IMR-90 (cell line): Measurements from ENCODE around the gene ATG12. TPM values are rescaled to one million over a fixed set of nuclear protein-coding genes. Genes with fewer than 3 reads are reported as not detected.
A peak's percentile ranks its signal among the peaks of the same experiment; 100 is the strongest.

Source experiments
- ATAC-seq: fragments of 200-7000 bp; cut with Tn5 transposase; 2 replicates; pipeline ENCODE4 v1.9.1; 2020; ENCODE audit warnings: low read depth, mild to moderate bottlenecking, moderate library complexity
- BruUV-seq: library from RNA; stranded (reverse); fragments of 400-500 nt; replicated peaks from 2 replicates; lab custom pipeline; 2021; lab: Mats Ljungman, UMichigan
- CTCF ChIA-PET: fragments of 300-600 bp; formaldehyde crosslinking; extraction: SDS; loops from one replicate; lab custom pipeline; 2021; ENCODE audit warnings: antibody characterized with exemption; lab: Yijun Ruan, JAX
- POLR2A ChIA-PET: fragments of 300-600 bp; sonication (Branson Sonifier 250); formaldehyde crosslinking; loops from one replicate; lab custom pipeline; 2022; ENCODE audit warnings: antibody characterized with exemption; ENCODE audit not compliant: unreplicated experiment; lab: Charles Lee
- DNase-seq: peaks from one replicate; pipeline ENCODE4 v3.0.0; 2013
- H2AFZ ChIP-seq: replicated peaks from 2 replicates; pipeline ENCODE3; 2013; ENCODE audit warnings: low read length, mild to moderate bottlenecking; ENCODE audit not compliant: poor library complexity
- H2AK5ac ChIP-seq: 2 replicates; pipeline ENCODE4 v1.6.1; 2013; ENCODE audit warnings: low read depth, low read length, inconsistent platforms
- H2AK9ac ChIP-seq: replicated peaks from 2 replicates; pipeline ENCODE3; 2013; ENCODE audit warnings: mild to moderate bottlenecking, low read depth, low read length, moderate library complexity; ENCODE audit not compliant: poor library complexity
- H2BK120ac ChIP-seq: 2 replicates; pipeline ENCODE4 v1.6.1; 2013; ENCODE audit warnings: low read depth, low read length, inconsistent platforms
- H2BK15ac ChIP-seq: 3 replicates; pipeline ENCODE4 v1.6.1; 2013; ENCODE audit warnings: low read depth, low read length, inconsistent platforms
- H2BK20ac ChIP-seq: 2 replicates; pipeline ENCODE4 v1.6.1; 2013; ENCODE audit warnings: low read depth, mild to moderate bottlenecking, inconsistent platforms, low read length, moderate library complexity
- H2BK5ac ChIP-seq: 2 replicates; pipeline ENCODE4 v1.6.1; 2013; ENCODE audit warnings: mild to moderate bottlenecking, low read depth, low read length, inconsistent platforms; ENCODE audit not compliant: poor library complexity, severe bottlenecking
- H3K14ac ChIP-seq: replicated peaks from 2 replicates; pipeline ENCODE4 v1.6.1; 2013; ENCODE audit warnings: low read depth, low read length, inconsistent platforms
- H3K18ac ChIP-seq: 2 replicates; pipeline ENCODE4 v1.6.1; 2013; ENCODE audit warnings: low read depth, low read length, control low read depth
- H3K23ac ChIP-seq: 2 replicates; pipeline ENCODE4 v1.6.1; 2013; ENCODE audit warnings: low read depth, low read length, inconsistent platforms
- H3K27ac ChIP-seq: 2 replicates; pipeline ENCODE4 v1.5.1; 2013; ENCODE audit warnings: mild to moderate bottlenecking, control low read depth, low read length; ENCODE audit not compliant: insufficient read depth
- H3K27me3 ChIP-seq: 2 replicates; pipeline ENCODE4 v1.6.1; 2013; ENCODE audit warnings: low read length; ENCODE audit not compliant: control insufficient read depth, insufficient read depth
- H3K36me3 ChIP-seq: 2 replicates; pipeline ENCODE4 v1.6.1; 2013; ENCODE audit warnings: low read length, mixed read lengths; ENCODE audit not compliant: control insufficient read depth, insufficient read depth
- H3K4ac ChIP-seq: 2 replicates; pipeline ENCODE4 v1.6.1; 2013; ENCODE audit warnings: low read depth, low read length, inconsistent platforms
- H3K4me1 ChIP-seq: 2 replicates; pipeline ENCODE4 v1.6.1; 2013; ENCODE audit warnings: low read length, mixed read lengths; ENCODE audit not compliant: control insufficient read depth, insufficient read depth
- H3K4me2 ChIP-seq: 2 replicates; pipeline ENCODE4 v1.6.1; 2013; ENCODE audit warnings: low read depth, mild to moderate bottlenecking, control low read depth, low read length, moderate library complexity
- H3K4me3 ChIP-seq: 2 replicates; pipeline ENCODE4 v1.5.1; 2013; ENCODE audit warnings: low read depth, mild to moderate bottlenecking, control low read depth, low read length, moderate library complexity; ENCODE audit not compliant: insufficient read depth
- H3K56ac ChIP-seq: 2 replicates; pipeline ENCODE4 v1.6.1; 2013; ENCODE audit warnings: low read length, inconsistent platforms; ENCODE audit not compliant: insufficient read depth; ENCODE audit errors: extremely low read depth
- H3K79me1 ChIP-seq, 2 experiments: 2 replicates each; pipeline ENCODE4 v1.6.1; 2013; ENCODE audit warnings: low read length in 2 of 2, inconsistent platforms in 1 of 2, low read depth in 1 of 2
- H3K9ac ChIP-seq: 2 replicates; pipeline ENCODE4 v1.6.1; 2013; ENCODE audit warnings: low read depth, low read length, control low read depth
- H3K9me1 ChIP-seq: 2 replicates; pipeline ENCODE4 v1.6.1; 2013; ENCODE audit warnings: low read length, inconsistent platforms; ENCODE audit not compliant: insufficient read depth
- H3K9me3 ChIP-seq: 2 replicates; pipeline ENCODE4 v1.6.1; 2013; ENCODE audit warnings: low read length; ENCODE audit not compliant: control insufficient read depth, insufficient read depth
- H4K20me1 ChIP-seq: 2 replicates; pipeline ENCODE4 v1.6.1; 2013; ENCODE audit warnings: low read length, inconsistent platforms; ENCODE audit not compliant: insufficient read depth
- H4K5ac ChIP-seq: 2 replicates; pipeline ENCODE4 v1.6.1; 2013; ENCODE audit warnings: mild to moderate bottlenecking, low read depth, low read length, control low read depth
- H4K8ac ChIP-seq, 2 experiments: 2 replicates each; pipeline ENCODE4 v1.6.1; 2013; ENCODE audit warnings: low read depth in 2 of 2, low read length in 2 of 2, control low read depth in 1 of 2, inconsistent platforms in 1 of 2
- H4K91ac ChIP-seq: 2 replicates; pipeline ENCODE4 v1.6.1; 2013; ENCODE audit warnings: low read depth, low read length, inconsistent platforms; ENCODE audit not compliant: insufficient read depth
- BHLHE40 ChIP-seq: fragments of 150-350 bp; IDR thresholded peaks from 2 replicates; pipeline ENCODE4 v1.6.1; 2016; ENCODE audit warnings: mild to moderate bottlenecking, low read depth, low read length
- CTCF ChIP-seq: conservative IDR thresholded peaks from 2 replicates; pipeline ENCODE4 v1.5.1; 2012; ENCODE audit warnings: mild to moderate bottlenecking, low read depth, low read length, improper control_type of control experiment
- WGBS, 2 experiments: methylation state at CpG; one replicate each; pipeline versions ENCODE4 v1.1.5 to v1.1.7; 2013; ENCODE audit warnings: missing lambda C conversion rate in 2 of 2; ENCODE audit not compliant: insufficient read length in 1 of 2; ENCODE audit errors: extremely low coverage in 2 of 2; 5-methylcytosine and 5-hydroxymethylcytosine counted together
- dilution Hi-C: fragments of 300-500 bp; cut with HindIII; formaldehyde crosslinking; loops from one replicate; pipeline ENCODE4 v1.14.3; 2018; ENCODE audit warnings: low sequenced_read_pairs; ENCODE audit not compliant: unreplicated experiment
- in situ Hi-C: fragments of 300-500 bp; cut with MboI; formaldehyde crosslinking; loops from 3 replicates; pipeline ENCODE4 v1.14.3; 2019; ENCODE audit warnings: low sequenced_read_pairs, inconsistent platforms, mixed read lengths
- intact Hi-C: fragments of 100-400 bp; cut with micrococcal nuclease; formaldehyde crosslinking; loops from 2 replicates; pipeline ENCODE4 v1.10.0; 2022
- polyA plus RNA-seq, 3 experiments: library from polyadenylated mRNA; depleted of rRNA; stranded (reverse); fragments of >200 nt; gene quantifications; 2 replicates each; pipeline ENCODE4 v1.2.3, GENCODE V29; 2012; ENCODE audit warnings: low replicate concordance in 1 of 3
- total RNA-seq: library from RNA; depleted of rRNA; stranded (reverse); fragments of >200 nt; gene quantifications from 2 replicates; pipeline ENCODE4 v1.2.3, GENCODE V29; 2012
- TF ChIP-seq, protein P1 (sequence below): fragments of 150-350 bp; IDR thresholded peaks from 2 replicates; pipeline ENCODE4 v1.6.1; 2016; ENCODE audit warnings: low read depth, mild to moderate bottlenecking, low read length, moderate library complexity, borderline replicate concordance

The ATG12 gene
- total and polyA plus RNA-seq, 2 of the 4 experiments (the other 2 are of a cell fraction): 68.0 to 95.7 TPM

DNA sequence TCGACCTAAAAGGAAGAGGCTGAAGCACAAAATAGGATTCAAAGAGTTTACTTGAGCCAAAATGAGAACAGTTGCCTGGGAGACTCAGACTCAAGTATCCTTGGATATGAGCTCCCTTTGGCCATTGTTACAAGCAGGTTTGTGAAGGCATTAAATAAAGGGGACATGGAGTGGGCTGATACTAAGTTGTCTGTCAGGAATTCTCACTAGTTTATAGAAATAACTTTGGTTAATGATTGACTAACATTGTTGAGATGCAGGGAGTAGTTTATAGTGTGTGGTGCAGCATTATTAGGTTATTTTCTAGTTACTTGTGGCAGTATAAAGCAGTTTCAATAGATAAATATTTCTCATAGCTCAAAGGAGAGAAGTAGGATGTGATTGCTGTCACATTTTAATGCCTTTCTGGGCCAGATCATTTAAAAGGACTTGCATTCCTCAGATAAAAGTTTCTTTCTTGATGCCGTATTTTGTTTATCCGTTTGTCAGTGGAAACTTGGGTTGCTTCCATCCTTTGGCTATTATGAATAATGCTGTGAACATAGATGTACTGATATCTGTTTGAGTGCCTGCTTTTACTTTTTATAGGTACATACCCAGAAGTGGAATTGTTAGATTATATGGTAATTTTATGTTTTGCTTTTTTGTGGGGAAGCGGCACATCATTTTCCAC, 9.5 kb upstream of the ATG12 start:
- TF ChIP-seq BHLHE40 (no peak), CTCF (no peak)
- TF ChIP-seq, protein P1, sequence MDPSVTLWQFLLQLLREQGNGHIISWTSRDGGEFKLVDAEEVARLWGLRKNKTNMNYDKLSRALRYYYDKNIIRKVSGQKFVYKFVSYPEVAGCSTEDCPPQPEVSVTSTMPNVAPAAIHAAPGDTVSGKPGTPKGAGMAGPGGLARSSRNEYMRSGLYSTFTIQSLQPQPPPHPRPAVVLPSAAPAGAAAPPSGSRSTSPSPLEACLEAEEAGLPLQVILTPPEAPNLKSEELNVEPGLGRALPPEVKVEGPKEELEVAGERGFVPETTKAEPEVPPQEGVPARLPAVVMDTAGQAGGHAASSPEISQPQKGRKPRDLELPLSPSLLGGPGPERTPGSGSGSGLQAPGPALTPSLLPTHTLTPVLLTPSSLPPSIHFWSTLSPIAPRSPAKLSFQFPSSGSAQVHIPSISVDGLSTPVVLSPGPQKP: no peak
- ChIA-PET POLR2A (no interaction called here), CTCF (interaction anchor here (1.9 kb wide), 1 partner anchor 181 kb away, joined by 4 read pairs; no protein-coding TSS in a partner anchor)
- Histone ChIP-seq H4K20me1 (peaks cover 38% of the 10 kb centered on the region), H2BK15ac (no peak overlapping the region), H3K27ac (no peak overlapping the region), H2BK20ac (no peak overlapping the region), H2BK5ac (no peak overlapping the region), H2BK120ac (no peak overlapping the region), H3K36me3 (no peaks in the 10 kb centered on the region), H3K9ac (no peak overlapping the region), H3K27me3 (no peaks in the 10 kb centered on the region), H3K9me3 (no peaks in the 10 kb centered on the region), H3K18ac (no peak overlapping the region), H3K23ac (no peak overlapping the region), H4K8ac (no peak overlapping the region), H3K4me1 (peaks cover 5% of the 10 kb centered on the region; the same call in 1 of the 2 replicates), H3K4me2 (peak overlapping the region; percentile 45), H4K5ac (no peak overlapping the region), H3K4ac (no peak overlapping the region), H3K79me1 (peaks cover 25 to 43% of the 10 kb centered on the region in 2 experiments), H2AK9ac (no peak overlapping the region), H2AFZ (no peak overlapping the region), H4K91ac (no peak overlapping the region), H3K9me1 (peaks cover 5% of the 10 kb centered on the region; the same call in 1 of the 2 replicates), H3K56ac (no peak overlapping the region), H3K4me3 (no peak overlapping the region), H2AK5ac (no peak overlapping the region), H3K14ac (no peak overlapping the region)
- intact Hi-C loops (no loop called here), dilution Hi-C loops (no loop called here), in situ Hi-C loops (no loop called here)
- ATAC-seq (peak; percentile 71), DNase-seq (peak; percentile 66)
- no TSS peak for BruUV-seq
- WGBS, 2 experiments: 78% methylated on average over 1 of the region's 4 CpGs; no CpG with 5 or more reads in 1 of the 2 experiments
